Memory B cell (primary cell): ENCODE results near the gene VRTN.
"Not testable (repeated sequence)": the region's sequence is repeated elsewhere in the genome, so short reads cannot be mapped to it uniquely, and the experiment has no call there.

Source experiments
- ATAC-seq: fragments of 150-1000 bp; cut with Tn5 transposase; 2 replicates; pipeline ENCODE4 v1.10.0; 2021; ENCODE audit warnings: low read depth, mild to moderate bottlenecking, moderate library complexity
- DNase-seq, 2 donors: peaks; one replicate each; pipeline ENCODE4 v3.0.0; 2022; ENCODE audit warnings: low spot score in 2 of 2
- H3K27ac Mint-ChIP-seq: one replicate; pipeline ENCODE4 v1.8.0; 2022; ENCODE audit warnings: mild to moderate bottlenecking, moderate library complexity, mixed read lengths
- H3K27me3 Mint-ChIP-seq: one replicate; pipeline ENCODE4 v1.8.0; 2022; ENCODE audit warnings: mixed read lengths
- H3K36me3 Mint-ChIP-seq: one replicate; pipeline ENCODE4 v1.8.0; 2022; ENCODE audit warnings: mild to moderate bottlenecking, mixed read lengths
- H3K4me1 Mint-ChIP-seq: one replicate; pipeline ENCODE4 v1.8.0; 2022; ENCODE audit warnings: mixed read lengths
- H3K4me3 Mint-ChIP-seq: one replicate; pipeline ENCODE4 v1.8.0; 2022; ENCODE audit warnings: mild to moderate bottlenecking, moderate library complexity, mixed read lengths
- H3K9me3 Mint-ChIP-seq: one replicate; pipeline ENCODE4 v1.8.0; 2022; ENCODE audit warnings: mixed read lengths

The VRTN gene

GRCh38 chr14:74329950-74330552 lies 18.2 kb upstream of the VRTN start:
- not testable (repeated sequence) for H3K9me3 Mint-ChIP-seq, H3K27me3 Mint-ChIP-seq, ATAC-seq, H3K4me3 Mint-ChIP-seq, H3K4me1 Mint-ChIP-seq, H3K36me3 Mint-ChIP-seq, DNase-seq, H3K27ac Mint-ChIP-seq

GRCh38 chr14:74333909-74334308 lies 14.4 kb upstream of the VRTN start:
- no peaks in the 10 kb centered on the region for H3K9me3 Mint-ChIP-seq
- H3K27me3 Mint-ChIP-seq: peaks cover 4% of the 10 kb centered on the region
- H3K4me1 Mint-ChIP-seq: no peaks in the 10 kb centered on the region
- no peaks in the 10 kb centered on the region for H3K36me3 Mint-ChIP-seq
- ATAC-seq: no peak
- no peak overlapping the region for H3K27ac Mint-ChIP-seq
- no peak for DNase-seq
- no peak overlapping the region for H3K4me3 Mint-ChIP-seq

- DNase-seq (no peak), ATAC-seq (no peak)
- Mint-ChIP-seq H3K36me3 (no peaks in the 10 kb centered on the region), H3K27ac (no peak overlapping the region), H3K27me3 (no peaks in the 10 kb centered on the region), H3K4me1 (no peaks in the 10 kb centered on the region), H3K4me3 (no peak overlapping the region), H3K9me3 (no peaks in the 10 kb centered on the region)
Measured at GRCh38 chr14:74346341-74346740, 1.9 kb upstream of the VRTN start.

- ATAC-seq: no peak
- no peaks in the 10 kb centered on the region for H3K9me3 Mint-ChIP-seq
- H3K4me1 Mint-ChIP-seq: no peaks in the 10 kb centered on the region
- no peak overlapping the region for H3K4me3 Mint-ChIP-seq
- H3K36me3 Mint-ChIP-seq: no peaks in the 10 kb centered on the region
- no peak for DNase-seq
- H3K27ac Mint-ChIP-seq: no peak overlapping the region
- H3K27me3 Mint-ChIP-seq: no peaks in the 10 kb centered on the region
Measured at GRCh38 chr14:74347097-74347794, 1.0 kb upstream of the VRTN start.

- Mint-ChIP-seq H3K36me3 (no peaks in the 10 kb centered on the region), H3K9me3 (no peaks in the 10 kb centered on the region), H3K27me3 (peaks cover 2% of the 10 kb centered on the region), H3K4me1 (no peaks in the 10 kb centered on the region), H3K27ac (no peak overlapping the region), H3K4me3 (no peak overlapping the region)
- ATAC-seq: no peak
- no peak for DNase-seq
Measured at GRCh38 chr14:74347795-74348100, 523 bp upstream of the VRTN start.

- Mint-ChIP-seq H3K4me1 (no peaks in the 10 kb centered on the region), H3K9me3 (no peaks in the 10 kb centered on the region), H3K27me3 (peaks cover 2% of the 10 kb centered on the region), H3K4me3 (no peak overlapping the region), H3K36me3 (no peaks in the 10 kb centered on the region), H3K27ac (no peak overlapping the region)
- ATAC-seq (no peak), DNase-seq (no peak)
Measured at GRCh38 chr14:74348735-74349463, 628 bp downstream of the VRTN start.

- Mint-ChIP-seq H3K27ac (no peak overlapping the region), H3K36me3 (no peaks in the 10 kb centered on the region), H3K9me3 (no peaks in the 10 kb centered on the region), H3K4me1 (no peaks in the 10 kb centered on the region), H3K27me3 (peaks cover 2% of the 10 kb centered on the region), H3K4me3 (no peak overlapping the region)
- DNase-seq (no peak), ATAC-seq (no peak)
Measured at GRCh38 chr14:74349757-74350156, 1.5 kb downstream of the VRTN start.

- ATAC-seq: no peak
Measured at GRCh38 chr14:74350211-74350927, 2.1 kb downstream of the VRTN start.

GRCh38 chr14:74350928-74351323 lies 2.7 kb downstream of the VRTN start:
- peaks cover 2% of the 10 kb centered on the region for H3K27me3 Mint-ChIP-seq
- H3K9me3 Mint-ChIP-seq: no peaks in the 10 kb centered on the region
- no peaks in the 10 kb centered on the region for H3K4me1 Mint-ChIP-seq
- no peak overlapping the region for H3K4me3 Mint-ChIP-seq
- no peaks in the 10 kb centered on the region for H3K36me3 Mint-ChIP-seq
- H3K27ac Mint-ChIP-seq: no peak overlapping the region
- DNase-seq: no peak
- ATAC-seq: no peak

More at GRCh38 chr14:74350211-74350927, 2.1 kb downstream of the VRTN start:
- Mint-ChIP-seq H3K36me3 (no peaks in the 10 kb centered on the region), H3K27ac (no peak overlapping the region), H3K27me3 (peaks cover 2% of the 10 kb centered on the region), H3K9me3 (no peaks in the 10 kb centered on the region), H3K4me1 (no peaks in the 10 kb centered on the region), H3K4me3 (no peak overlapping the region)
- no peak for DNase-seq

- no peak for ATAC-seq
- no peaks in the 10 kb centered on the region for H3K36me3 Mint-ChIP-seq
- no peak overlapping the region for H3K4me3 Mint-ChIP-seq
Measured at GRCh38 chr14:74356892-74357575, 8.8 kb downstream of the VRTN start.

GRCh38 chr14:74357585-74357984 lies 9.3 kb downstream of the VRTN start:
- no peaks in the 10 kb centered on the region for H3K36me3 Mint-ChIP-seq
- DNase-seq (no peak), ATAC-seq (no peak)
- peaks cover 2% of the 10 kb centered on the region for H3K4me1 Mint-ChIP-seq
- peaks cover 6% of the 10 kb centered on the region for H3K27me3 Mint-ChIP-seq
- no peak overlapping the region for H3K4me3 Mint-ChIP-seq
- no peak overlapping the region for H3K27ac Mint-ChIP-seq
- no peaks in the 10 kb centered on the region for H3K9me3 Mint-ChIP-seq

More at GRCh38 chr14:74356892-74357575, 8.8 kb downstream of the VRTN start:
- no peaks in the 10 kb centered on the region for H3K4me1 Mint-ChIP-seq
- no peaks in the 10 kb centered on the region for H3K9me3 Mint-ChIP-seq
- no peak overlapping the region for H3K27ac Mint-ChIP-seq
- peaks cover 6% of the 10 kb centered on the region for H3K27me3 Mint-ChIP-seq
- no peak for DNase-seq

GRCh38 chr14:74358176-74358829 lies 10.0 kb downstream of the VRTN start:
- Mint-ChIP-seq H3K4me1 (peaks cover 2% of the 10 kb centered on the region), H3K36me3 (no peaks in the 10 kb centered on the region), H3K4me3 (no peak overlapping the region), H3K27ac (no peak overlapping the region), H3K9me3 (no peaks in the 10 kb centered on the region), H3K27me3 (peaks cover 6% of the 10 kb centered on the region)
- DNase-seq (no peak), ATAC-seq (no peak)

GRCh38 chr14:74360163-74360562 lies 11.9 kb downstream of the VRTN start:
- Mint-ChIP-seq H3K9me3 (no peaks in the 10 kb centered on the region), H3K27me3 (peaks cover 8% of the 10 kb centered on the region), H3K4me1 (peaks cover 2% of the 10 kb centered on the region), H3K27ac (no peak overlapping the region), H3K4me3 (no peak overlapping the region), H3K36me3 (no peaks in the 10 kb centered on the region)
- no peak for DNase-seq
- no peak for ATAC-seq
